Karpas-422 (cell line): ENCODE measurements around the gene ZFP36L1. TPM values are rescaled to one million over a fixed set of nuclear protein-coding genes. Genes with fewer than 3 reads are reported as not detected.

Source experiments
- DNase-seq: peaks from one replicate; pipeline ENCODE4 v3.0.0-alpha.2; 2015
- H2AFZ ChIP-seq: fragments of 200-600 bp; sonication (generic); 2 replicates; pipeline ENCODE4 v1.6.1; 2014; ENCODE audit warnings: antibody characterized with exemption, low read length, mixed read lengths
- H3K27ac ChIP-seq: fragments of 200-600 bp; sonication (generic); 2 replicates; pipeline ENCODE4 v1.5.1; 2014; ENCODE audit warnings: mild to moderate bottlenecking, low read length, moderate library complexity
- H3K27me3 ChIP-seq: fragments of 200-600 bp; sonication (generic); 2 replicates; pipeline ENCODE4 v1.6.1; 2014; ENCODE audit warnings: low read length, mixed read lengths
- H3K36me3 ChIP-seq: fragments of 200-600 bp; sonication (generic); 2 replicates; pipeline ENCODE4 v1.6.1; 2014; ENCODE audit warnings: low read length, mixed read lengths; ENCODE audit not compliant: insufficient read depth
- H3K4me1 ChIP-seq: fragments of 200-600 bp; sonication (generic); 2 replicates; pipeline ENCODE4 v1.6.1; 2014; ENCODE audit warnings: mild to moderate bottlenecking, low read length, mixed read lengths
- H3K4me2 ChIP-seq: fragments of 200-600 bp; sonication (generic); 2 replicates; pipeline ENCODE4 v1.6.1; 2014; ENCODE audit warnings: low read length, low read depth, mild to moderate bottlenecking; ENCODE audit not compliant: poor library complexity, severe bottlenecking
- H3K4me3 ChIP-seq: fragments of 200-600 bp; sonication (generic); 2 replicates; pipeline ENCODE4 v1.5.1; 2014; ENCODE audit warnings: mild to moderate bottlenecking, antibody characterized with exemption, low read length, mixed read lengths
- H3K79me2 ChIP-seq: fragments of 200-600 bp; sonication (generic); 2 replicates; pipeline ENCODE4 v1.6.1; 2014; ENCODE audit warnings: mild to moderate bottlenecking, low read length, mixed read lengths
- H3K9ac ChIP-seq: fragments of 200-600 bp; sonication (generic); 2 replicates; pipeline ENCODE4 v1.6.0; 2014; ENCODE audit warnings: low read length
- H3K9me2 ChIP-seq: fragments of 200-600 bp; sonication (generic), shearing (Covaris generic); replicated peaks from 2 replicates; pipeline ENCODE4 v1.6.0; 2014; ENCODE audit warnings: mild to moderate bottlenecking, low read length, moderate library complexity; ENCODE audit not compliant: insufficient read depth
- H3K9me3 ChIP-seq: fragments of 300-700, 200-600 bp; sonication (generic); 2 replicates; pipeline ENCODE4 v1.6.1; 2014; ENCODE audit warnings: low read length, mixed read lengths
- H4K20me1 ChIP-seq: fragments of 200-600 bp; sonication (generic); 2 replicates; pipeline ENCODE4 v1.6.1; 2014; ENCODE audit warnings: mild to moderate bottlenecking, antibody characterized with exemption, low read length, low read depth; ENCODE audit not compliant: insufficient read depth
- total RNA-seq: library from RNA; depleted of rRNA; stranded (reverse); fragments of >200 nt; shearing (Covaris generic); gene quantifications from 2 replicates; pipeline ENCODE4 v1.2.3, GENCODE V29; 2014; ENCODE audit warnings: low replicate concordance

ZFP36L1 gene
- total RNA-seq, 1 experiment from 2014 or later, result 76.8 TPM

GRCh38 chr14:68795597-68796417, 2.9 kb upstream of the ZFP36L1 start:
- Histone ChIP-seq H2AFZ (peak overlapping the region; percentile 68), H3K79me2 (peaks cover 29% of the 10 kb centered on the region), H3K9me3 (no peaks in the 10 kb centered on the region), H3K27me3 (no peaks in the 10 kb centered on the region), H4K20me1 (peaks cover 19% of the 10 kb centered on the region), H3K9me2 (no peaks in the 10 kb centered on the region), H3K27ac (peak overlapping the region; percentile 95), H3K4me1 (peaks cover 67% of the 10 kb centered on the region), H3K36me3 (no peaks in the 10 kb centered on the region; the same call in 1 of the 2 replicates), H3K9ac (peak overlapping the region; percentile 89), H3K4me3 (peak overlapping the region; percentile 86), H3K4me2 (peak overlapping the region; percentile 98)
- peak; percentile 94 for DNase-seq

- no peaks in the 10 kb centered on the region for H3K9me3 ChIP-seq
- peak overlapping the region; percentile 86 for H3K4me3 ChIP-seq
- peak; percentile 81 for DNase-seq
- peaks cover 67% of the 10 kb centered on the region for H3K4me1 ChIP-seq
- H3K9ac ChIP-seq, result peak overlapping the region; percentile 89
- no peaks in the 10 kb centered on the region for H3K9me2 ChIP-seq
- H4K20me1 ChIP-seq, result peaks cover 27% of the 10 kb centered on the region
- H2AFZ ChIP-seq, result peak overlapping the region; percentile 80; the same call in 1 of the 2 replicates
- peaks cover 6% of the 10 kb centered on the region for H3K36me3 ChIP-seq
- H3K4me2 ChIP-seq, result peak overlapping the region; percentile 98
- H3K79me2 ChIP-seq, result peaks cover 36% of the 10 kb centered on the region
- H3K27ac ChIP-seq, result peak overlapping the region; percentile 95
- no peaks in the 10 kb centered on the region for H3K27me3 ChIP-seq
Measured at GRCh38 chr14:68794851-68795596, 2.2 kb upstream of the ZFP36L1 start.

- H2AFZ ChIP-seq, result peak overlapping the region; percentile 80
- H3K79me2 ChIP-seq, result peaks cover 36% of the 10 kb centered on the region
Measured at GRCh38 chr14:68794130-68794850, 1.4 kb upstream of the ZFP36L1 start.

GRCh38 chr14:68793734-68794129, 865 bp upstream of the ZFP36L1 start:
- H3K9me3 ChIP-seq, result no peaks in the 10 kb centered on the region
- H3K27ac ChIP-seq, result peak overlapping the region; percentile 95
- peak; percentile 90 for DNase-seq
- H3K27me3 ChIP-seq, result no peaks in the 10 kb centered on the region
- peaks cover 36% of the 10 kb centered on the region for H3K79me2 ChIP-seq
- peaks cover 37% of the 10 kb centered on the region for H4K20me1 ChIP-seq
- H3K4me2 ChIP-seq, result peak overlapping the region; percentile 98
- H3K9ac ChIP-seq, result peak overlapping the region; percentile 89
- no peaks in the 10 kb centered on the region for H3K9me2 ChIP-seq
- H3K4me1 ChIP-seq, result peaks cover 67% of the 10 kb centered on the region
- H3K36me3 ChIP-seq, result peaks cover 16% of the 10 kb centered on the region
- peak overlapping the region; percentile 80 for H2AFZ ChIP-seq
- H3K4me3 ChIP-seq, result peak overlapping the region; percentile 86

More at GRCh38 chr14:68794130-68794850, 1.4 kb upstream of the ZFP36L1 start:
- Histone ChIP-seq H3K4me1 (peaks cover 67% of the 10 kb centered on the region), H3K9me3 (no peaks in the 10 kb centered on the region), H3K9me2 (no peaks in the 10 kb centered on the region), H3K27me3 (no peaks in the 10 kb centered on the region), H3K4me2 (peak overlapping the region; percentile 98), H3K4me3 (peak overlapping the region; percentile 86), H3K9ac (peak overlapping the region; percentile 89), H3K27ac (peak overlapping the region; percentile 95), H3K36me3 (peaks cover 13% of the 10 kb centered on the region), H4K20me1 (peaks cover 34% of the 10 kb centered on the region)
- peak; percentile 89 for DNase-seq

- peak overlapping the region; percentile 86 for H3K4me3 ChIP-seq
- no peak for DNase-seq
- H3K9ac ChIP-seq, result peak overlapping the region; percentile 89
- peak overlapping the region; percentile 13; the same call in 1 of the 2 replicates for H2AFZ ChIP-seq
- H3K9me2 ChIP-seq, result no peaks in the 10 kb centered on the region
- H3K27me3 ChIP-seq, result no peaks in the 10 kb centered on the region
- H3K4me1 ChIP-seq, result peaks cover 68% of the 10 kb centered on the region
- peaks cover 37% of the 10 kb centered on the region for H4K20me1 ChIP-seq
- peaks cover 36% of the 10 kb centered on the region for H3K79me2 ChIP-seq
- peak overlapping the region; percentile 95 for H3K27ac ChIP-seq
- peak overlapping the region; percentile 98 for H3K4me2 ChIP-seq
- no peaks in the 10 kb centered on the region for H3K9me3 ChIP-seq
- peaks cover 25% of the 10 kb centered on the region for H3K36me3 ChIP-seq
Measured at GRCh38 chr14:68792678-68792978, 239 bp downstream of the ZFP36L1 start.

- Histone ChIP-seq H3K9me3 (no peaks in the 10 kb centered on the region), H4K20me1 (peaks cover 43% of the 10 kb centered on the region), H3K79me2 (peaks cover 36% of the 10 kb centered on the region), H3K27me3 (no peaks in the 10 kb centered on the region), H3K36me3 (peaks cover 29% of the 10 kb centered on the region), H3K4me1 (peaks cover 63% of the 10 kb centered on the region), H3K9ac (peak overlapping the region; percentile 89), H3K27ac (peak overlapping the region; percentile 95), H3K4me3 (peak overlapping the region; percentile 86), H3K4me2 (peak overlapping the region; percentile 98), H3K9me2 (no peaks in the 10 kb centered on the region), H2AFZ (peak overlapping the region; percentile 13; the same call in 1 of the 2 replicates)
- peak; percentile 81 for DNase-seq
Measured at GRCh38 chr14:68791902-68792677, 777 bp downstream of the ZFP36L1 start.

GRCh38 chr14:68791078-68791901, 1.6 kb downstream of the ZFP36L1 start:
- no peak overlapping the region for H2AFZ ChIP-seq
- H3K4me3 ChIP-seq, result peak overlapping the region; percentile 86
- H3K4me2 ChIP-seq, result peak overlapping the region; percentile 98
- peak overlapping the region; percentile 95 for H3K27ac ChIP-seq
- peaks cover 55% of the 10 kb centered on the region for H3K4me1 ChIP-seq
- peaks cover 50% of the 10 kb centered on the region for H4K20me1 ChIP-seq
- peak overlapping the region; percentile 89 for H3K9ac ChIP-seq
- H3K9me3 ChIP-seq, result no peaks in the 10 kb centered on the region
- H3K27me3 ChIP-seq, result no peaks in the 10 kb centered on the region
- no peaks in the 10 kb centered on the region for H3K9me2 ChIP-seq
- H3K36me3 ChIP-seq, result peaks cover 29% of the 10 kb centered on the region
- H3K79me2 ChIP-seq, result peaks cover 36% of the 10 kb centered on the region
- DNase-seq, result peak; percentile 66
